GM12865 (cell line): ENCODE data around the gene HEG1.
A peak's percentile ranks its signal among the peaks of the same experiment; 100 is the strongest.

Experiments
- DNase-seq: peaks from one replicate; pipeline ENCODE4 v3.0.0; 2010; ENCODE audit warnings: low read depth
- H3K4me3 ChIP-seq: 2 replicates; pipeline ENCODE4 v1.5.1; 2011; ENCODE audit warnings: mild to moderate bottlenecking, low read depth, low read length, control low read depth
- TF ChIP-seq, protein P1 (sequence below): IDR thresholded peaks from 2 replicates; pipeline ENCODE4 v1.5.1; 2011; ENCODE audit warnings: low read length, control low read depth, low read depth, inconsistent platforms; ENCODE audit not compliant: insufficient read depth; ENCODE audit errors: missing control alignments

The HEG1 gene

GRCh38 chr3:125051205-125051604 lies 4.6 kb downstream of the HEG1 start:
- TF ChIP-seq, protein P1, sequence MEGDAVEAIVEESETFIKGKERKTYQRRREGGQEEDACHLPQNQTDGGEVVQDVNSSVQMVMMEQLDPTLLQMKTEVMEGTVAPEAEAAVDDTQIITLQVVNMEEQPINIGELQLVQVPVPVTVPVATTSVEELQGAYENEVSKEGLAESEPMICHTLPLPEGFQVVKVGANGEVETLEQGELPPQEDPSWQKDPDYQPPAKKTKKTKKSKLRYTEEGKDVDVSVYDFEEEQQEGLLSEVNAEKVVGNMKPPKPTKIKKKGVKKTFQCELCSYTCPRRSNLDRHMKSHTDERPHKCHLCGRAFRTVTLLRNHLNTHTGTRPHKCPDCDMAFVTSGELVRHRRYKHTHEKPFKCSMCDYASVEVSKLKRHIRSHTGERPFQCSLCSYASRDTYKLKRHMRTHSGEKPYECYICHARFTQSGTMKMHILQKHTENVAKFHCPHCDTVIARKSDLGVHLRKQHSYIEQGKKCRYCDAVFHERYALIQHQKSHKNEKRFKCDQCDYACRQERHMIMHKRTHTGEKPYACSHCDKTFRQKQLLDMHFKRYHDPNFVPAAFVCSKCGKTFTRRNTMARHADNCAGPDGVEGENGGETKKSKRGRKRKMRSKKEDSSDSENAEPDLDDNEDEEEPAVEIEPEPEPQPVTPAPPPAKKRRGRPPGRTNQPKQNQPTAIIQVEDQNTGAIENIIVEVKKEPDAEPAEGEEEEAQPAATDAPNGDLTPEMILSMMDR: no peak
- DNase-seq: no peak
- H3K4me3 ChIP-seq: peak overlapping the region; percentile 55

- TF ChIP-seq, protein P1: no peak
- DNase-seq: no peak
- no peak overlapping the region for H3K4me3 ChIP-seq
Observed at GRCh38 chr3:125050488-125051090, 5.2 kb downstream of the HEG1 start.

DNA sequence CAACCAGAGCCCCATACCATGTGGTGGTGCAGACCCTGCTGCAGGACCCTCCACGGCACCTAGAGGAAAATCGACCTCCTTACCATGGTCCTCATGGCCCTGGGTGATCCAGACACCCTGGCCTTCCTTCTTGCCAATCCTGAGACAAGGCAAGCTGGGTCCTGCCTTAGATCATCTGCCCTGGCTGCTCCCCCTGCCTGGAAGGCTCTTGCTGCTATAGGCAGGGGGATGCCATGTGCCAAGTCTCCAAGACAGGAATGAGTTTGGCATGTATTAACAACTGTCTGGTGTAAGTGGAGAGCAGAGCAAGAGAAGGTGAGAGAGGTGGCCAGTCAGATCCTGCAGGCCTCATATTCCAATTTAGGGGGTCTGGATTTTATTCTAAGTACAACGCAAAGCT lies 7.5 kb downstream of the HEG1 start:
- DNase-seq: no peak
- H3K4me3 ChIP-seq: no peak overlapping the region
- TF ChIP-seq, protein P1: no peak

GRCh38 chr3:125045965-125046364 lies 9.8 kb downstream of the HEG1 start:
- TF ChIP-seq, protein P1: no peak
- no peak overlapping the region for H3K4me3 ChIP-seq
- DNase-seq: no peak

- H3K4me3 ChIP-seq: no peak overlapping the region
- TF ChIP-seq, protein P1: no peak
- no peak for DNase-seq
Observed at GRCh38 chr3:125045194-125045593, 10.6 kb downstream of the HEG1 start.

GRCh38 chr3:125043599-125044151 lies 12.1 kb downstream of the HEG1 start:
- no peak overlapping the region for H3K4me3 ChIP-seq
- no peak for DNase-seq
- TF ChIP-seq, protein P1: no peak
